Endodermal cell (in vitro differentiated cells): Measurements from ENCODE around the gene NCAM1. TPM values are rescaled to one million over a fixed set of nuclear protein-coding genes. Genes with fewer than 3 reads are reported as not detected.

Source experiments
- DNase-seq: peaks from one replicate; pipeline ENCODE4 v3.0.0-alpha.2; 2017
- H3K27ac ChIP-seq: 2 replicates; pipeline ENCODE4 v1.5.1; 2013; ENCODE audit warnings: mild to moderate bottlenecking, low read depth, low read length, moderate library complexity
- H3K27me3 ChIP-seq: 2 replicates; pipeline ENCODE4 v1.6.1; 2013; ENCODE audit warnings: mild to moderate bottlenecking, low read length, moderate library complexity; ENCODE audit not compliant: insufficient read depth, control insufficient read depth, poor library complexity, severe bottlenecking
- H3K36me3 ChIP-seq: 2 replicates; pipeline ENCODE4 v1.7.0; 2013; ENCODE audit warnings: mild to moderate bottlenecking, low read length, moderate library complexity; ENCODE audit not compliant: control insufficient read depth, insufficient read depth
- H3K4me1 ChIP-seq: one replicate; pipeline ENCODE4 v1.7.0; 2013; ENCODE audit warnings: low read length; ENCODE audit not compliant: control insufficient read depth, insufficient read depth
- H3K4me3 ChIP-seq: 2 replicates; pipeline ENCODE4 v1.5.1; 2013; ENCODE audit warnings: mild to moderate bottlenecking, low read length, moderate library complexity
- H3K9ac ChIP-seq: 2 replicates; pipeline ENCODE4 v1.6.1; 2013; ENCODE audit warnings: mild to moderate bottlenecking, low read length, moderate library complexity; ENCODE audit not compliant: poor library complexity, severe bottlenecking; ENCODE audit errors: extremely low read depth
- H3K9me3 ChIP-seq: 2 replicates; pipeline ENCODE4 v1.6.1; 2013; ENCODE audit warnings: mild to moderate bottlenecking, low read length, moderate library complexity; ENCODE audit not compliant: control insufficient read depth
- H3K27ac Mint-ChIP-seq: 2 replicates; pipeline ENCODE4 v1.8.0; 2020; ENCODE audit warnings: mixed read lengths
- H3K27me3 Mint-ChIP-seq: 2 replicates; pipeline ENCODE4 v1.8.0; 2021; ENCODE audit warnings: mild to moderate bottlenecking, mixed read lengths; ENCODE audit not compliant: insufficient read depth
- H3K36me3 Mint-ChIP-seq: 2 replicates; pipeline ENCODE4 v1.8.0; 2020; ENCODE audit warnings: low read depth, mixed read lengths
- H3K4me1 Mint-ChIP-seq: 2 replicates; pipeline ENCODE4 v1.8.0; 2020; ENCODE audit warnings: mixed read lengths
- H3K4me3 Mint-ChIP-seq: 2 replicates; pipeline ENCODE4 v1.8.0; 2020; ENCODE audit warnings: mild to moderate bottlenecking, moderate library complexity, mixed read lengths
- H3K9me3 Mint-ChIP-seq: 2 replicates; pipeline ENCODE4 v1.8.0; 2020; ENCODE audit warnings: mild to moderate bottlenecking, mixed read lengths
- WGBS, 2 experiments: methylation state at CpG; one replicate each; pipeline versions ENCODE4 v1.1.5 to v1.1.7; 2013; ENCODE audit warnings: missing lambda C conversion rate in 2 of 2, mixed read lengths in 1 of 2; ENCODE audit not compliant: insufficient coverage in 1 of 2, insufficient read length in 1 of 2; 5-methylcytosine and 5-hydroxymethylcytosine counted together
- total RNA-seq, 2 donors: library from RNA; stranded (reverse); fragmentation: NEBNext Ultra II Directional in 1 of 2; extraction: Animal tissue kit (Norgen Biotek cat#: 25700) in 1 of 2; gene quantifications; 2 replicates in 1 of 2; 3 replicates in 1 of 2; pipeline ENCODE4 v1.2.1, GENCODE V29; 2021
- TF ChIP-seq, protein P1 (sequence below): fragments of 200-600 bp; sonication (generic); conservative IDR thresholded peaks from 2 replicates; pipeline ENCODE4 v1.5.0; 2021; ENCODE audit warnings: antibody characterized with exemption, mild to moderate bottlenecking

The NCAM1 gene
- total RNA-seq, 2 donors from 2014 or later, result 1.6 to 2.9 TPM

GRCh38 chr11:112966561-112966960, 5.3 kb downstream of the NCAM1 start:
- H3K36me3 Mint-ChIP-seq, result no peaks in the 10 kb centered on the region
- Histone ChIP-seq H3K4me3 (no peak overlapping the region), H3K27ac (no peak overlapping the region), H3K9ac (no peak overlapping the region), H3K36me3 (no peaks in the 10 kb centered on the region), H3K9me3 (no peaks in the 10 kb centered on the region), H3K27me3 (peaks cover 39% of the 10 kb centered on the region), H3K4me1 (peaks cover 5% of the 10 kb centered on the region)
- TF ChIP-seq, protein P1, sequence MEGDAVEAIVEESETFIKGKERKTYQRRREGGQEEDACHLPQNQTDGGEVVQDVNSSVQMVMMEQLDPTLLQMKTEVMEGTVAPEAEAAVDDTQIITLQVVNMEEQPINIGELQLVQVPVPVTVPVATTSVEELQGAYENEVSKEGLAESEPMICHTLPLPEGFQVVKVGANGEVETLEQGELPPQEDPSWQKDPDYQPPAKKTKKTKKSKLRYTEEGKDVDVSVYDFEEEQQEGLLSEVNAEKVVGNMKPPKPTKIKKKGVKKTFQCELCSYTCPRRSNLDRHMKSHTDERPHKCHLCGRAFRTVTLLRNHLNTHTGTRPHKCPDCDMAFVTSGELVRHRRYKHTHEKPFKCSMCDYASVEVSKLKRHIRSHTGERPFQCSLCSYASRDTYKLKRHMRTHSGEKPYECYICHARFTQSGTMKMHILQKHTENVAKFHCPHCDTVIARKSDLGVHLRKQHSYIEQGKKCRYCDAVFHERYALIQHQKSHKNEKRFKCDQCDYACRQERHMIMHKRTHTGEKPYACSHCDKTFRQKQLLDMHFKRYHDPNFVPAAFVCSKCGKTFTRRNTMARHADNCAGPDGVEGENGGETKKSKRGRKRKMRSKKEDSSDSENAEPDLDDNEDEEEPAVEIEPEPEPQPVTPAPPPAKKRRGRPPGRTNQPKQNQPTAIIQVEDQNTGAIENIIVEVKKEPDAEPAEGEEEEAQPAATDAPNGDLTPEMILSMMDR, result no peak
- no peak for DNase-seq
- 93 to 100% methylated on average over 3 to 4 of the region's 4 CpGs for WGBS, 2 experiments
- H3K27ac Mint-ChIP-seq, result no peak overlapping the region
- H3K4me1 Mint-ChIP-seq, result peaks cover 18% of the 10 kb centered on the region
- peaks cover 47% of the 10 kb centered on the region for H3K27me3 Mint-ChIP-seq
- H3K9me3 Mint-ChIP-seq, result no peaks in the 10 kb centered on the region
- no peak overlapping the region for H3K4me3 Mint-ChIP-seq

GRCh38 chr11:112967082-112967481, 5.9 kb downstream of the NCAM1 start:
- Mint-ChIP-seq H3K36me3 (no peaks in the 10 kb centered on the region), H3K9me3 (no peaks in the 10 kb centered on the region), H3K27me3 (peaks cover 43% of the 10 kb centered on the region), H3K4me3 (no peak overlapping the region), H3K27ac (no peak overlapping the region), H3K4me1 (peaks cover 18% of the 10 kb centered on the region)
- no peak overlapping the region for H3K27ac ChIP-seq
- H3K4me1 ChIP-seq, result peaks cover 5% of the 10 kb centered on the region
- 82% methylated on average over 3 of the region's 3 CpGs; no CpG with 5 or more reads in 1 of the 2 experiments for WGBS, 2 experiments
- TF ChIP-seq, protein P1, result no peak
- H3K9me3 ChIP-seq, result no peaks in the 10 kb centered on the region
- no peak overlapping the region for H3K4me3 ChIP-seq
- peaks cover 36% of the 10 kb centered on the region for H3K27me3 ChIP-seq
- no peak overlapping the region for H3K9ac ChIP-seq
- no peaks in the 10 kb centered on the region for H3K36me3 ChIP-seq
- DNase-seq, result no peak

- no peaks in the 10 kb centered on the region for H3K9me3 ChIP-seq
- Mint-ChIP-seq H3K9me3 (no peaks in the 10 kb centered on the region), H3K27me3 (peaks cover 26% of the 10 kb centered on the region), H3K4me3 (no peak overlapping the region), H3K4me1 (peaks cover 10% of the 10 kb centered on the region), H3K27ac (no peak overlapping the region), H3K36me3 (no peaks in the 10 kb centered on the region)
- peaks cover 16% of the 10 kb centered on the region for H3K27me3 ChIP-seq
- 56 to 78% methylated on average over 1 to 6 of the region's 6 CpGs for WGBS, 2 experiments
- peaks cover 5% of the 10 kb centered on the region for H3K4me1 ChIP-seq
- TF ChIP-seq, protein P1, result no peak
- no peak for DNase-seq
- no peaks in the 10 kb centered on the region for H3K36me3 ChIP-seq
- H3K4me3 ChIP-seq, result no peak overlapping the region
- no peak overlapping the region for H3K9ac ChIP-seq
- H3K27ac ChIP-seq, result no peak overlapping the region
Measured at GRCh38 chr11:112968941-112969713, 7.9 kb downstream of the NCAM1 start.
